Lower leg skin (tissue), 4 donors: ENCODE measurements around the gene PPAT. TPM values are rescaled to one million over a fixed set of nuclear protein-coding genes. Genes with fewer than 3 reads are reported as not detected.
"Not testable (repeated sequence)": the region's sequence is repeated elsewhere in the genome, so short reads cannot be mapped to it uniquely, and the experiment has no call there.

Source experiments
- DNase-seq, 2 donors: peaks; one replicate each; pipeline ENCODE4 v3.0.0-alpha.2; 2019; ENCODE audit warnings: low spot score in 2 of 2
- H3K4me3 ChIP-seq: fragments of 200-600 bp; sonication (generic); 2 replicates; pipeline ENCODE4 v1.5.1; 2017; ENCODE audit warnings: mild to moderate bottlenecking, low read depth; ENCODE audit not compliant: poor library complexity, severe bottlenecking
- POLR2A ChIP-seq, 2 donors: fragments of 450-650 bp; IDR thresholded peaks; one replicate each; pipeline ENCODE4 v1.6.1; 2016 to 2017; ENCODE audit warnings: antibody characterized with exemption in 2 of 2, mild to moderate bottlenecking in 1 of 2, moderate library complexity in 1 of 2
- WGBS, 2 donors: methylation state at CpG; one replicate each; pipeline ENCODE4 v1.1.5; 2018; 5-methylcytosine and 5-hydroxymethylcytosine counted together
- intact Hi-C: fragments of 100-400 bp; cut with DNase I; formaldehyde crosslinking; loops from one replicate; pipeline ENCODE4 v1.15.0; 2023; ENCODE audit warnings: low total_unique reads
- total RNA-seq, 4 donors: library from RNA; depleted of rRNA; stranded (reverse); fragments of >200 nt; gene quantifications; one replicate each; pipeline ENCODE4 v1.1.0, GENCODE V29; 2016
- TF ChIP-seq, protein P1 (sequence below), 3 donors: fragments of 450-650 bp; IDR thresholded peaks; one replicate each; pipeline ENCODE4 v1.5.1; 2016; ENCODE audit warnings: antibody characterized with exemption in 3 of 3, mild to moderate bottlenecking in 3 of 3, moderate library complexity in 2 of 3

The PPAT gene
- total RNA-seq, 4 donors from 2014 or later = 4.0 to 6.0 (median 4.8) TPM

DNA sequence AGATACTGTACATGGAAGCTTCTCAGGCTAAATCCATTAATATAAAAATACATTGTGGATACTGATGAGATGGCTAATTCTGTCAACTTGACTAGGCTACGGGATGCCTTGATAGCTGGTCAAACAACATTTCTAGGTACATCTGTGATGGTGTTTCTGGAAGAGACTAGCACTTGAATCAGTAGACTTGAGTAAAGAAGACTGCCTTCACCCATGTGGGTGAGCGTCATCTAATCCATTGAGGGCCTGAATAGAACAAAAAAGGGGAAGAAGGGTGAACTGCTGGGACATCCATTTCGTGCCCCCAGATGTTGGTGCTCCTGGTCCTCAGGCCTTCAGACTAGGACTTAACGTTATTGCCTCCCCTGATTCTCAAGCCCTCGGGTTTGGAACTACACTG lies 28.3 kb upstream of the PPAT start:
- no peak for TF ChIP-seq POLR2A (IDR thresholded peaks at IDR 0.05)
- TF ChIP-seq, protein P1, sequence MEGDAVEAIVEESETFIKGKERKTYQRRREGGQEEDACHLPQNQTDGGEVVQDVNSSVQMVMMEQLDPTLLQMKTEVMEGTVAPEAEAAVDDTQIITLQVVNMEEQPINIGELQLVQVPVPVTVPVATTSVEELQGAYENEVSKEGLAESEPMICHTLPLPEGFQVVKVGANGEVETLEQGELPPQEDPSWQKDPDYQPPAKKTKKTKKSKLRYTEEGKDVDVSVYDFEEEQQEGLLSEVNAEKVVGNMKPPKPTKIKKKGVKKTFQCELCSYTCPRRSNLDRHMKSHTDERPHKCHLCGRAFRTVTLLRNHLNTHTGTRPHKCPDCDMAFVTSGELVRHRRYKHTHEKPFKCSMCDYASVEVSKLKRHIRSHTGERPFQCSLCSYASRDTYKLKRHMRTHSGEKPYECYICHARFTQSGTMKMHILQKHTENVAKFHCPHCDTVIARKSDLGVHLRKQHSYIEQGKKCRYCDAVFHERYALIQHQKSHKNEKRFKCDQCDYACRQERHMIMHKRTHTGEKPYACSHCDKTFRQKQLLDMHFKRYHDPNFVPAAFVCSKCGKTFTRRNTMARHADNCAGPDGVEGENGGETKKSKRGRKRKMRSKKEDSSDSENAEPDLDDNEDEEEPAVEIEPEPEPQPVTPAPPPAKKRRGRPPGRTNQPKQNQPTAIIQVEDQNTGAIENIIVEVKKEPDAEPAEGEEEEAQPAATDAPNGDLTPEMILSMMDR (IDR thresholded peaks at IDR 0.05) = no peak
- intact Hi-C loops = no loop called here
- WGBS, 2 donors = 91 to 93% methylated on average over 5 of the region's 5 CpGs
- no peak overlapping the region for H3K4me3 ChIP-seq
- no peak for DNase-seq

DNA sequence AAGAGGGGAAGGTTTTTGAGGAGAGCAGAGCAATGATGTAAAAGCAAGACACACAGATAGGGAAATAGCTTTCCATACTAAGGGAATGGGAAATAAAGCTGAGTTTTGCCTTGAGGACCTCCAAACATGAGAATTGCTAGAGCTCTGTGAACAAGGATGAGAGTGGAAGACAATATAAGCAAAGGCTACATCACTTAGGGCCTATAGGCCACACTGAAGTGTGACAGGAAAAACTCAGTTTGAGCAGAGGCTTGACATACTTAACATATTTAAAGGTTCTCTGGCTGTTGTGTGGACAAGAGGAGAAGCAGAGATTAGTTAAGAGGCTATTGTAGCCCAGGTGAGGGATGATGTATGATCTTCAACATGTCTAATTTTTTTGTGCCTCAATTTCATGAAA lies 26.7 kb upstream of the PPAT start:
- intact Hi-C loops = no loop called here
- H3K4me3 ChIP-seq = no peak overlapping the region
- DNase-seq = no peak
- TF ChIP-seq, protein P1 (IDR thresholded peaks at IDR 0.05) = no peak
- no peak for TF ChIP-seq POLR2A (IDR thresholded peaks at IDR 0.05)

DNA sequence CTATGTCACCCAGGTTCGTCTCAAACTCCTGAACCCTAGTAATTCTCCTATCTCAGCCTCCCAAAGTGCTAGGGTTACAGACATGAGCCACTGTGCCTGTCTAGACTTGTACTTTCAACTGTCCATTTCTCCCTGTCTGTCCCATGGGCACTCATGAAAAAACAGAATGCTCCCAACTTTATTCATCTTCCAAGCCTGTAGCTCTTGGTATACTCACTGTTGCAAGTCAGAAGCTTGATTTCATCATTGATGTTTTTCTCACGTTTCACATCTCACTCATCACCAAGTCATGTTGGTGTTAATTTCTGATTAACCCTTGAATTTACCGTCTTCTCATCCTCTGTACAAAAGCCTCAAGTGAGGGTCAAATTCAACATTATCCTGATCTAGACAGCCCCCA lies 24.7 kb upstream of the PPAT start:
- no peak for TF ChIP-seq POLR2A (IDR thresholded peaks at IDR 0.05)
- TF ChIP-seq, protein P1 (IDR thresholded peaks at IDR 0.05) = no peak
- DNase-seq = no peak
- 72 to 76% methylated on average over 3 of the region's 3 CpGs for WGBS, 2 donors
- no peak overlapping the region for H3K4me3 ChIP-seq
- intact Hi-C loops = no loop called here

DNA sequence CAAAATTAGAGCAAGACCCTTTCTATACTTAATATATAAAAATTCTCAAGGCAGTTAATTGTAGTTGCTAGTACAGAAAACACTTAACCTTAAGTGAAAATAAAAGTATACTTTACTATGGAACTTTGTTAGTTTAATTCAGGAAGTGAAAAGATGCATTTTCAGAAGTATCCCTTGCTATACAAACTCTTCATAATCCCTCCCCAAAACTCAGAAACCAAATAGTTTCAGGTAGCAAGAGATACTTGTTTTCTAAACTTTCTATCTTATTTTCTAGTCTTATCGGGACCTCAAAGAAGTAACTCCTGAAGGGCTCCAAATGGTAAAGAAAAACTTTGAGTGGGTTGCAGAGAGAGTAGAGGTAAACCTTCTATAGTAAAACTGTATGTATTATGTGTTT lies 14.9 kb upstream of the PPAT start:
- intact Hi-C loops = no loop called here
- H3K4me3 ChIP-seq = no peak overlapping the region
- no peak for DNase-seq
- TF ChIP-seq POLR2A (IDR thresholded peaks at IDR 0.05) = no peak
- TF ChIP-seq, protein P1 (IDR thresholded peaks at IDR 0.05) = no peak
- WGBS, 2 donors = 96 to 98% methylated on average over 1 of the region's 1 CpG

DNA sequence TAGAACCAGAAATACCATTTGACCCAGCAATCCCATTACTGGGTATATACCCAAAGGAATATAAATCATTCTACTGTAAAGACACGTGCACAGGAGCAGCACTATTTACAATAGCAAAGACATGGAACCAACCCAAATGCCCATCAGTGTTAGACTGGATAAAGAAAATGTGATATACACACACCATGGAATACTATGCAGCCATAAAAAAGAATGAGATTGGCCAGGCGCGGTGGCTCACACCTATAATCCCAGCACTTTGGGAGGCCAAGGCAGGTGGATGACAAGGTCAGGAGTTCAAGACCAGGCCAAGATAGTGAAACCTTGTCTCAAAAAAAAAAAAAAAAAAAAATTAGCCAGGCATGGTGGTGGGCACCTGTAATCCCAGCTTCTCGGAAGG lies 14.1 kb upstream of the PPAT start:
- H3K4me3 ChIP-seq, DNase-seq, intact Hi-C loops: not testable (repeated sequence)
- 97 to 99% methylated on average over 4 of the region's 4 CpGs for WGBS, 2 donors

GRCh38 chr4:56448301-56448700 lies 12.9 kb upstream of the PPAT start:
- TF ChIP-seq, protein P1 (IDR thresholded peaks at IDR 0.05) = no peak
- no peak for TF ChIP-seq POLR2A (IDR thresholded peaks at IDR 0.05)
- intact Hi-C loops = no loop called here
- DNase-seq = no peak
- H3K4me3 ChIP-seq = no peak overlapping the region
